ENCODE results near the gene HPRT1.

DNA sequence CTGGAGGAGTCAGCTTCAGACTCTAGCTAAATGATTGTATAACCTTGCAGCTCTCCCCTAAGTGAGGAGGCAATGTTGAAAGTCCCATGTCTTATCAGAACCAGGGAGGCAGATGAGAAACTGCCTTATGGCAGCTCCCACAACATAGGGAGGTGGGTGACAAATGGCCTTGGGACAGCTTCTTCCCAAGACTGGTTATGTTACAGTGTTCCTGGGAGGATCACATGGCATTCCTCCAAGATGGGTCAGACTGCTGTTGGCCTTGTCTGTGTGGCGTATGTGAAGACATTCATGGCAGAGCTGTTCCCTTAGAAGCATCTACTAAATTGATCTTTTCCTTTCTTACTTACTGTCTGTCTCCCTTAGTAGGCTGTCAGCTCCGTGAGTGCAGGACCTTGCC is 42.0 kb downstream of the HPRT1 start:
- TF ChIP-seq, protein P1, sequence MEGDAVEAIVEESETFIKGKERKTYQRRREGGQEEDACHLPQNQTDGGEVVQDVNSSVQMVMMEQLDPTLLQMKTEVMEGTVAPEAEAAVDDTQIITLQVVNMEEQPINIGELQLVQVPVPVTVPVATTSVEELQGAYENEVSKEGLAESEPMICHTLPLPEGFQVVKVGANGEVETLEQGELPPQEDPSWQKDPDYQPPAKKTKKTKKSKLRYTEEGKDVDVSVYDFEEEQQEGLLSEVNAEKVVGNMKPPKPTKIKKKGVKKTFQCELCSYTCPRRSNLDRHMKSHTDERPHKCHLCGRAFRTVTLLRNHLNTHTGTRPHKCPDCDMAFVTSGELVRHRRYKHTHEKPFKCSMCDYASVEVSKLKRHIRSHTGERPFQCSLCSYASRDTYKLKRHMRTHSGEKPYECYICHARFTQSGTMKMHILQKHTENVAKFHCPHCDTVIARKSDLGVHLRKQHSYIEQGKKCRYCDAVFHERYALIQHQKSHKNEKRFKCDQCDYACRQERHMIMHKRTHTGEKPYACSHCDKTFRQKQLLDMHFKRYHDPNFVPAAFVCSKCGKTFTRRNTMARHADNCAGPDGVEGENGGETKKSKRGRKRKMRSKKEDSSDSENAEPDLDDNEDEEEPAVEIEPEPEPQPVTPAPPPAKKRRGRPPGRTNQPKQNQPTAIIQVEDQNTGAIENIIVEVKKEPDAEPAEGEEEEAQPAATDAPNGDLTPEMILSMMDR (IDR thresholded peaks at IDR 0.05), result no peak
- no peak for TF ChIP-seq POLR2A (IDR thresholded peaks at IDR 0.05)

Measured in Peyer's patch (tissue), 4 donors.